Liver (tissue), 9 donors: ENCODE results near the gene NSUN5. TPM values are rescaled to one million over a fixed set of nuclear protein-coding genes. Genes with fewer than 3 reads are reported as not detected.
"Not testable (repeated sequence)": the region's sequence is repeated elsewhere in the genome, so short reads cannot be mapped to it uniquely, and the experiment has no call there.

Source experiments
- DNase-seq: peaks from one replicate; pipeline ENCODE4 v3.0.0-alpha.2; 2017; ENCODE audit warnings: low spot score
- H3K27ac ChIP-seq, 2 donors: one replicate each; pipeline ENCODE4 v1.7.0; 2013; ENCODE audit warnings: inconsistent platforms in 2 of 2, low read length in 2 of 2, control low read depth in 1 of 2, low read depth in 1 of 2, mild to moderate bottlenecking in 1 of 2
- H3K27me3 ChIP-seq, 4 donors: one replicate each; pipeline versions ENCODE4 v1.6.1 to v1.7.0; 2013; ENCODE audit warnings: low read length in 3 of 4, inconsistent platforms in 1 of 4, mild to moderate bottlenecking in 1 of 4, moderate library complexity in 1 of 4; ENCODE audit not compliant: control insufficient read depth in 4 of 4, insufficient read depth in 4 of 4
- H3K36me3 ChIP-seq, 4 donors: one replicate each; pipeline versions ENCODE4 v1.6.1 to v1.7.0; 2013; ENCODE audit warnings: low read length in 3 of 4, mild to moderate bottlenecking in 3 of 4, low read depth in 1 of 4, moderate library complexity in 1 of 4; ENCODE audit not compliant: control insufficient read depth in 4 of 4, insufficient read depth in 3 of 4
- H3K4me1 ChIP-seq, 4 donors: one replicate each; pipeline versions ENCODE4 v1.6.1 to v1.7.0; 2013; ENCODE audit warnings: low read length in 3 of 4, mild to moderate bottlenecking in 3 of 4, moderate library complexity in 1 of 4; ENCODE audit not compliant: control insufficient read depth in 4 of 4, insufficient read depth in 4 of 4
- H3K4me3 ChIP-seq, 3 donors: one replicate each; pipeline versions ENCODE4 v1.6.1 to v1.7.0; 2013; ENCODE audit warnings: low read length in 3 of 3, control low read depth in 1 of 3, low read depth in 1 of 3, mild to moderate bottlenecking in 1 of 3
- H3K9ac ChIP-seq, 2 donors: one replicate each; pipeline ENCODE4 v1.7.0; 2013; ENCODE audit warnings: low read length in 2 of 2, mild to moderate bottlenecking in 2 of 2, moderate library complexity in 2 of 2, control low read depth in 1 of 2, low read depth in 1 of 2
- H3K9me3 ChIP-seq, 4 donors: one replicate each; pipeline versions ENCODE4 v1.6.1 to v1.7.0; 2013; ENCODE audit warnings: low read length in 3 of 4; ENCODE audit not compliant: control insufficient read depth in 4 of 4
- FOXA2 ChIP-seq: IDR thresholded peaks from 2 replicates; pipeline ENCODE4 v1.6.1; 2016; ENCODE audit warnings: antibody characterized with exemption
- GABPA ChIP-seq, 2 donors: IDR thresholded peaks in 1 of 2; conservative IDR thresholded peaks in 1 of 2; 2 replicates each; pipeline ENCODE4 v1.6.1; 2016; ENCODE audit warnings: antibody characterized with exemption in 2 of 2, mild to moderate bottlenecking in 1 of 2, moderate library complexity in 1 of 2
- HNF4G ChIP-seq: IDR thresholded peaks from 2 replicates; pipeline ENCODE4 v1.6.1; 2016; ENCODE audit warnings: antibody characterized with exemption
- REST ChIP-seq: IDR thresholded peaks from 2 replicates; pipeline ENCODE4 v1.6.1; 2016; ENCODE audit warnings: antibody characterized with exemption, mild to moderate bottlenecking
- SP1 ChIP-seq: IDR thresholded peaks from 2 replicates; pipeline ENCODE4 v1.6.1; 2018; ENCODE audit warnings: antibody characterized with exemption, mild to moderate bottlenecking
- WGBS: extraction: QIAGEN DNeasy Blood & Tissue Kit; methylation state at CpG from one replicate; pipeline ENCODE4 v1.1.7; 2013; 5-methylcytosine and 5-hydroxymethylcytosine counted together
- polyA plus RNA-seq, 2 donors: library from polyadenylated mRNA; stranded (reverse) in 1 of 2; unstranded in 1 of 2; fragments of 200-250 nt in 1 of 2; fragments of >200 nt in 1 of 2; fragmentation: Nextera tagmentation in 1 of 2; extraction: Ambion mirVana in 1 of 2; gene quantifications; one replicate each; pipeline versions ENCODE4 v1.2.1 to v1.2.3, GENCODE V29; 2013 to 2015
- total RNA-seq, 2 donors: library from RNA; depleted of rRNA; stranded (reverse); fragments of >200 nt; gene quantifications; one replicate each; pipeline ENCODE4 v1.2.3, GENCODE V29; 2014
- donor health status: healthy.
- donor health status: healthy.
- donor health status: healthy.
- donor health status: healthy.
- donor health status: healthy.

The NSUN5 gene
- total and polyA plus RNA-seq, 4 donors: 7.2 to 12.4 (median 10.3) TPM

- peaks cover 0 to 7% (median 6%) of the 10 kb centered on the region in 4 donors for H3K4me1 ChIP-seq
- H3K9me3 ChIP-seq: no peaks in the 10 kb centered on the region
- no peak overlapping the region for H3K9ac ChIP-seq
- no peaks in the 10 kb centered on the region for H3K27me3 ChIP-seq
- no peak overlapping the region for H3K27ac ChIP-seq
- DNase-seq: no peak
- no peak overlapping the region for H3K4me3 ChIP-seq
- TF ChIP-seq HNF4G (no peak), FOXA2 (no peak), SP1 (no peak), GABPA (IDR thresholded peaks at IDR 0.05 in 1 of 2, conservative IDR thresholded peaks at IDR 0.05 in 1 of 2) (no peak), REST (no peak)
- H3K36me3 ChIP-seq: peaks cover 3 to 26% (median 11%) of the 10 kb centered on the region in 4 donors
- 96% methylated on average over 26 of the region's 26 CpGs for WGBS
Observed at GRCh38 chr7:73303546-73303945, 5.1 kb downstream of the NSUN5 start.

GRCh38 chr7:73302846-73303245, 5.8 kb downstream of the NSUN5 start:
- not testable (repeated sequence) for H3K4me1 ChIP-seq, H3K4me3 ChIP-seq, DNase-seq, H3K9ac ChIP-seq, H3K9me3 ChIP-seq, H3K27ac ChIP-seq, H3K27me3 ChIP-seq
- peaks cover 3 to 26% (median 11%) of the 10 kb centered on the region in 4 donors for H3K36me3 ChIP-seq
- WGBS: 94% methylated on average over 10 of the region's 10 CpGs

- H3K9ac ChIP-seq, H3K27me3 ChIP-seq, H3K4me1 ChIP-seq, H3K4me3 ChIP-seq, H3K9me3 ChIP-seq, DNase-seq, H3K27ac ChIP-seq: not testable (repeated sequence)
- 91% methylated on average over 10 of the region's 14 CpGs for WGBS
- peaks cover 3 to 20% (median 11%) of the 10 kb centered on the region in 4 donors for H3K36me3 ChIP-seq
Observed at GRCh38 chr7:73301108-73301507, 7.5 kb downstream of the NSUN5 start.

GRCh38 chr7:73299812-73300211, 8.8 kb downstream of the NSUN5 start:
- H3K27me3 ChIP-seq, H3K9ac ChIP-seq, H3K4me3 ChIP-seq, H3K9me3 ChIP-seq, H3K27ac ChIP-seq, DNase-seq, H3K4me1 ChIP-seq: not testable (repeated sequence)
- 61% methylated on average over 8 of the region's 12 CpGs for WGBS
- H3K36me3 ChIP-seq: peaks cover 0 to 15% (median 10%) of the 10 kb centered on the region in 4 donors

- not testable (repeated sequence) for H3K27ac ChIP-seq, DNase-seq
- 95% methylated on average over 25 of the region's 27 CpGs for WGBS
Observed at GRCh38 chr7:73297706-73298105, 10.9 kb downstream of the NSUN5 start.

GRCh38 chr7:73297235-73297634, 11.4 kb downstream of the NSUN5 start:
- H3K9me3 ChIP-seq, H3K27ac ChIP-seq, H3K4me3 ChIP-seq, H3K9ac ChIP-seq, H3K36me3 ChIP-seq, H3K27me3 ChIP-seq, H3K4me1 ChIP-seq, DNase-seq: not testable (repeated sequence)
- WGBS: no CpG with 5 or more reads among the region's 13 CpGs

More at GRCh38 chr7:73297706-73298105, 10.9 kb downstream of the NSUN5 start:
- H3K36me3 ChIP-seq, H3K9me3 ChIP-seq, H3K27me3 ChIP-seq, H3K9ac ChIP-seq, H3K4me3 ChIP-seq, H3K4me1 ChIP-seq: not testable (repeated sequence)

GRCh38 chr7:73277210-73277609, 31.4 kb downstream of the NSUN5 start:
- not testable (repeated sequence) for H3K9me3 ChIP-seq, H3K36me3 ChIP-seq, H3K4me1 ChIP-seq, H3K4me3 ChIP-seq, DNase-seq, H3K9ac ChIP-seq, H3K27ac ChIP-seq, H3K27me3 ChIP-seq
- 76% methylated on average over 1 of the region's 5 CpGs for WGBS
